AG08395 (cell line): ENCODE measurements around the gene ZNHIT1.
"Not testable (repeated sequence)": the region's sequence is repeated elsewhere in the genome, so short reads cannot be mapped to it uniquely, and the experiment has no call there.

ENCODE experiments used
- DNase-seq: peaks from one replicate; pipeline ENCODE4 v3.0.0; 2012; ENCODE audit warnings: mixed read lengths, low spot score

The ZNHIT1 gene

GRCh38 chr7:101186844-101187428 is 31.0 kb upstream of the ZNHIT1 start:
- DNase-seq = no peak

- no peak for DNase-seq
These were observed 28.9 kb upstream of the ZNHIT1 start for GRCh38 chr7:101189109-101189508.

- DNase-seq = no peak
These were observed 22.1 kb upstream of the ZNHIT1 start for GRCh38 chr7:101195884-101196283.

GRCh38 chr7:101197991-101198390 is 20.0 kb upstream of the ZNHIT1 start:
- no peak for DNase-seq

- DNase-seq = no peak
These were observed 19.5 kb upstream of the ZNHIT1 start for GRCh38 chr7:101198476-101198875.

GRCh38 chr7:101199522-101199921 is 18.4 kb upstream of the ZNHIT1 start:
- DNase-seq = not testable (repeated sequence)

- no peak for DNase-seq
These were observed 17.5 kb upstream of the ZNHIT1 start for GRCh38 chr7:101200504-101200861.

- DNase-seq = no peak
These were observed 16.9 kb upstream of the ZNHIT1 start, which contains the start of gene MOGAT3 for GRCh38 chr7:101200862-101201599. Gene MOGAT3 (minus strand): TSS chr7:101201036. CDS start chr7:101200854, 182 bp downstream.

GRCh38 chr7:101201695-101202602 is 16.0 kb upstream of the ZNHIT1 start:
- DNase-seq = no peak

GRCh38 chr7:101202603-101202918 is 15.4 kb upstream of the ZNHIT1 start:
- no peak for DNase-seq

- DNase-seq = not testable (repeated sequence)
These were observed 13.9 kb upstream of the ZNHIT1 start for GRCh38 chr7:101203740-101204738.

GRCh38 chr7:101205901-101206664 is 11.9 kb upstream of the ZNHIT1 start:
- DNase-seq = no peak

GRCh38 chr7:101206665-101207042 is 11.3 kb upstream of the ZNHIT1 start:
- DNase-seq = no peak

GRCh38 chr7:101207459-101207858 is 10.5 kb upstream of the ZNHIT1 start:
- no peak for DNase-seq

- no peak for DNase-seq
These were observed 9.2 kb upstream of the ZNHIT1 start for GRCh38 chr7:101208794-101209193.

- DNase-seq = no peak
These were observed 7.8 kb upstream of the ZNHIT1 start for GRCh38 chr7:101210143-101210542.

GRCh38 chr7:101211501-101211900 is 6.5 kb upstream of the ZNHIT1 start:
- no peak for DNase-seq

GRCh38 chr7:101212014-101212413 is 6.0 kb upstream of the ZNHIT1 start:
- no peak for DNase-seq

GRCh38 chr7:101216001-101216859 is 1.7 kb upstream of the ZNHIT1 start:
- DNase-seq = peak; percentile 31

- DNase-seq = no peak
These were observed 1.0 kb upstream of the ZNHIT1 start for GRCh38 chr7:101216860-101217387.
